ENCODE measurements around the gene SF3B6.

SF3B6 gene

DNA sequence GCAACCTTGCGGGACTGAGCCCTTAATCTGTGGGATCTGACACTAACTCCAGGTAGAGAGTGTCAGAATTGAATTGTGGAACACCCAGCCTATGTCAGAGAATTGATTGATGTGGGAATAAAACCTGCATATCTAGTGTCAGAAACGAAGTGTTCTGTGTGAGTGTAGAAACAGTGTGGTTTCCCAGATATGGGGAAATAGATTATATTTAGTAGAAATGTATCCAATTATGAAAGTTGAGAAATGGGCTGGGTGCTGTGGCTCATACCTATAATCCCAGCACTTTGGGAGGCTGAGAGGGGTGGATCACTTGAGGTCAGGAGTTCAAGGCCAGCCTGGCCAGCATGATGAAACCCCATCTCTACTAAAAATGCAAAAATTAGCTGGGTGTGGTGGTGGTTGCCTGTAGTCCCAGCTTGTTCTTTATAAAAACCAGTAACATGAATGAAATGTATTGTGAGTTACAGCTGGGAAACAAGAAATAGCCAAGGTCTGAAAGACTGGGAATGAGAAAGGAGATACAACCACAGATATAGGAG, 12.8 kb upstream of the SF3B6 start:
- peak; percentile 93 for DNase-seq

DNA sequence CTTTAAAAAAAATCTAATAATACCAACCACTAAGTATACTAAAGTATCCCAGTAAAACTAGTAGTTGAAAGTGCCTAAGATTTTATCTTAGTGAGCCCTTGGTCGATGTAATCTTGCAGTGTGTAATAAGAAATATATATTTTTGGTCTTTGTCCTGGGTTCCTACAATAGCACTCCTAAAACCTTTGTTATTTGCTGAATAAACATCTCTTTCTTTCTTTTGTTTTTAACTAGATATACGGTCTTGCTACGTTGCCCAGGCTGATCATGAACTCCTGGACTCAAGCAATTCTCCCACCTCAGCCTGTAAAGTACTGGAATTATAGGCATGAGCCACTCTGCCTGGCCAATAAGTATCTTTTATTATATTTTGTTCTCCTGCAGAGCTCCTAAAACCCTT, 10.9 kb upstream of the SF3B6 start:
- no peak for DNase-seq

DNA sequence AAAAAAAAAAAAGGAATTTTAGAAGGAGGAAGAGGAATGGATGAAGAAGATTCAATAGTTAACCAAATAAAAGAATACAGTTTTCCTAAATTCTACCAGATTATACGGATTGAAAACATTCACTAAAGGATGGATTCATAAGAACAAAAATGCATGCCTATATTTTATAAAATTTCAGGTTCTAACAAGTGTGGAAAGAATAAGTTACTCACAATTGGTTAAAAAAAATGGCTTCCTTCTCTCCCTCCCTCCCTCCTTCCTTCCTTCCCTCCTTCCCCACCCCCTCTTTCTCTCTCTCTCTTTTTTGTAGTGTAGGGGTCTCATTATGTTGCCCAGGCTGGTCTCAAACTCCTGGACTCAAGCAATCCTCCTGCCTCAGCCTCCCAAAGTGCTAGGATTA, 10.1 kb upstream of the SF3B6 start:
- DNase-seq: no peak

GRCh38 chr2:24085200-24085489, 9.0 kb upstream of the SF3B6 start:
- no peak for DNase-seq

GRCh38 chr2:24084386-24085199, 8.5 kb upstream of the SF3B6 start, which contains the start of gene TP53I3:
TSS of gene TP53I3 (minus strand) at chr2:24084834. CDS start at chr2:24084326, 508 bp downstream.
- peak; percentile 65 for DNase-seq

DNA sequence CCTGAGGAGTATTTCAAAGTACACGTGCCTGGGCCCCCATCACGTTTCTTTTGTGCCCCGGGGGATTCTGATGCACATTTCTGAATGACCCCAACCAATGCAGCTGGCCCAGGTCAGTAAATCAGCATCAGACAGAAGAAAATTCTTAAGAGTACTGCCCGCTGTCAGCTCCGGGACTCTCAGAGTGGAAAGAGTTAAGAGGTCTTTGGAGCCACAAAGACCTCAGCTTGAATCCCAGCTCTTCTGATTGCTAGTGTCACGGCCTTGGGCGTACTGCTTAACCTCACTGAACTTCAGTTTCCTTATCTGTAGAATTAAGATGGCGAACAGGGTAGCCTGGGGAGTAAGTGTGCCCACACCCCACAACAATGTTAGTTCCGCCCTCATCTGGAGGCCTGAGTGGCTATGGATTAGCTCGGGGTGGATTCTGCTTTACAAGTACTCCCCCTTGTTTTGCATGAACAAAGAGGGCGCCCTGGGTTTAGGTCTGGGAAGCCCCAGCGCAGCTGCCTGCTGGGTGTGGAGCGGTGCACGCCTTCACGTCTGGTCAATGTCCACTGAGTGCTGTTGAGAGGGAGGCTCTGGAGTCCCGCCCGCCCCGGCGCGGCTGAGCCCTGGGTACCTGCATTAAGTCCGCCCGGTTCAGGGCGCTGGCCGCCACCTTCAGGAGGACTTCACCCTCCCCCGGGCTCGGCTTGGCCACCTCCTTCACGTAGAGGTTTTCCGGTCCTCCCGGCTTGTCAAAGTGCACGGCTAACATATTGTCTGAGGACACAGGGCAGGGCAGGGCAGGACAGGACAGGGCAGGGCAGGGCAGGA, 7.7 kb upstream of the SF3B6 start:
- DNase-seq: peak; percentile 94

DNA sequence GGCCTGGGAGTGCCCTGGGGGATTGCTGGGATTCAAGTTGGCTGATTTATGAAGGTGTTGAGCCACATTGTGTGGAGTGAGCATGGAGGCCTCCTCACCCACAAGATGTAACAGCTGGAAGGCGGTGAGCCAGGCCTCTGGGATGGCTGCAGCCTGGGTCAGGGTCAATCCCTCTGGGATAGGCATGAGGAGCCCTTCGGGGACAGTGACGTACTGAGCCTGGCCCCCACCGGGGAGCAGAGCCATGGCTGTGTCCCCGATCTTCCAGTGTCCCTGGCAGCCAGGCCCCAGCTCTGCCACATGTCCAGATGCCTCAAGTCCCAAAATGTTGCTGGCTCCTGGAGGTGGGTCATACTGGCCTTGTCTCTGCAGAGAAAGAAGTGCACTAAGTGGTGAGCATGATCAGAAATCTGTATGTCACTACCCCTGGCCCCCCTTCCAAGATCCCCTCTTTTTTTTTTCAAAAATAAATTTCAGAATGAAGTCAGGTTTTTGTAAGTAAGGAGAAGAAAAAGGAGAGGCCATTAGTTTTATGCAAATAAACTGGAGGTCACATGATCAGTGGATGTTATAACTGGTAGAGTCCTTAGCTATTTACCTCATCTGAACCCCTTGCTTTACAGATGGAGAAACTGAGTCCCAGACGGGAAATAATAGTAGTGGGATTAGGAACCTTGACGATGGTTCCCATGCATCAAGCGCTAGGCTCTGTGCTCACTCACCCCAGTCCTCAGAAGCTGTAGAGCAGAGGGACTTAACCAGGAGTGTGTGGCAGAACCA, 6.9 kb upstream of the SF3B6 start:
- DNase-seq: no peak

DNA sequence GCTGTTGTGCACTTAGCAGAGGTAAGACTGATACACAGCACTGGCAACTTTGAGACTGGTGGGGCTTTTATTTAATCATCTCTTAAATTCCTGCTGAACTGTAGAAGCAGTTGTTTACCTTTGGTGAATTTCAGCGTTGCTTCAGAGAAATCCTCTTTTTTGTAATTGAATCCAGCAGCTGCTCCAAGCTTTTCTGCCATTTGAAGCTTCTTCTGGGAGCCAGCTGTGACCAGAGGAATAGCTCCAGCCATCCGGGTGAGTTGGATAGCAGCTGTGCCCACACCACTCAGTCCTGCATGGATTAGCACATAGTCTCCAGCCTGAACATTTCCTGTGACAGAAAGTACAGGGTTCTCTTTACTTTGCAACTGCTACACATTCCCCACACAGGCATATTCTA, 4.6 kb upstream of the SF3B6 start:
- DNase-seq: no peak

GRCh38 chr2:24077879-24078278, 1.8 kb upstream of the SF3B6 start:
- no peak for DNase-seq

- DNase-seq: no peak
Measured at GRCh38 chr2:24077535-24077877, 1.4 kb upstream of the SF3B6 start.

- DNase-seq: peak; percentile 33
Measured at GRCh38 chr2:24076849-24077534, 866 bp upstream of the SF3B6 start.

DNA sequence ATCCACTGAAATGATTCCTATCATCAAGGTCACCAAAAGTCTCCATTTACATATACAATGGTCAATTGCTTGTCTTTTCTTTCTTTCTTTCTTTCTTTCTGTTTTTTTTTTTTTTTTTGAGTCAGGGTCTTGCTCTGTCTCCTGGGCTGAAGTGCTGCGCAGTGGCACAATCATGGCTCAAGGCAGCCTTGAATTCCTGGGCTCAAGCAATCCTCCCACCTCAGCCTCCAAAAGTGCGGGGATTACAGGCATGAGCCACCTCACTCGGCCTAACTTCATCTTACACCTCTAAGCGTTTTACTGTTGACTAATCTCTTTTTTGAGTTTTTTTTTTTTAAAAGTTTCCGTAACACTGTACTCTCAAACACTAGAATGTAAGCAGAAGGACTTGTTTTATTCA, 867 bp downstream of the SF3B6 start:
- no peak for DNase-seq

DNA sequence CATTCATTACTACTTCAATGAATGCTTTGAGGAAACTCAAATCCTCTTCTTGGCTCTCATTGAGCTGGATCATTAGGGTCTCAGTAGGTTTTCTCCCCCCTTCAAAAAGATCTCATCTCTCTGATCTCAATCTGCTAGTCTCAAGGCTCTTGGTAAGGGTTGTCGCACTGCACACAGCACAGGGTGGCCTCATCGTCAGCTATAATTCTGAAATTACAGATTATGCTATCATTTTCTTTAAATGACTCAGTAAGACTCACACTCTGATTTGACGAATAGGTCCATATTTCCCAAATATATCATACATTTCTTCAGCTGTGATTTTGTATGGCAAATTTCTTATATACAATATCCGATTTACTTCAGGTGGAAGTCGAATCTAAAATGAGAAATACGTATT, 2.3 kb downstream of the SF3B6 start:
- DNase-seq: no peak

- DNase-seq: no peak
Measured at GRCh38 chr2:24072259-24072658, 3.9 kb downstream of the SF3B6 start.

- no peak for DNase-seq
Measured at GRCh38 chr2:24065341-24065740, 10.8 kb downstream of the SF3B6 start.

GRCh38 chr2:24058564-24059271, 17.4 kb downstream of the SF3B6 start:
- peak; percentile 42 for DNase-seq

DNA sequence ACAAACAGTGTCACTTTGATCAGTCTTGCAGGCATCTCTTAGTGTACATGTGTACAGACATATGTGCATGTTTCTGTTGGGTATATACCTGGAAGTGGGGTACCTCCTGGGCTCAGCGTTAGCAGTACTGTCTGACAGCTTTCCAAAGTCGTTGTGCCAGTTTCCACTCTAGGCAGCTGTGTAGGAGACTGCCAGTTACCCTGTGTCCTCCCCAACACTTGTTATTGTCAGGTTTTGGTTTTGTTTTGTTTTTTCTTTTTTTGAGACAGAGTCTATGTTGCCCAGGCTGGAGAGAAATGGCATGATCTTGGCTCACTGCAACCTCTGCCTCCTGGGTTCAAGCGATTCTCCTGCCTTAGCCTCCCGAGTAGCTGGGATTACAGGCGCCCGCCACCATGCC, 20.4 kb downstream of the SF3B6 start:
- no peak for DNase-seq

- DNase-seq: no peak
Measured at GRCh38 chr2:24054366-24055010, 21.6 kb downstream of the SF3B6 start.

DNA sequence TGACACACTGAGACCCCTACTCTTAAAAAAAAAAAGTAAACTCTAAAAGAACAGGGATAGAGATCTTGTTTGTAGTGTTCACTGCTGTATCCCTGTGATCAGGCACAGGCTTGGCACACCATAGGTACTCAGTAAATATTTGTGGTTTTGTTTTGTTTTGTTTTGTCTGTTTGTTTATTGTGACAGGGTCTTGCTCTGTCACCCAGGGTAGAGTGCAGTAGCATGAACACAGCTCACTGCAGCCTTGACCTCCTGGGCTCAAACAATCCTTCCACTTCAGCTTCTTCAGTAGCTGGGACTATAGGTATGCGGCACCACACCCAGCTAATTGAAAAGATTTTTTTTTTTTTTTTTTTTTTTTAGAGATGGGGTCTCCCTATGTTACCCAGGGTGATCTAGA, 23.2 kb downstream of the SF3B6 start:
- no peak for DNase-seq

DNA sequence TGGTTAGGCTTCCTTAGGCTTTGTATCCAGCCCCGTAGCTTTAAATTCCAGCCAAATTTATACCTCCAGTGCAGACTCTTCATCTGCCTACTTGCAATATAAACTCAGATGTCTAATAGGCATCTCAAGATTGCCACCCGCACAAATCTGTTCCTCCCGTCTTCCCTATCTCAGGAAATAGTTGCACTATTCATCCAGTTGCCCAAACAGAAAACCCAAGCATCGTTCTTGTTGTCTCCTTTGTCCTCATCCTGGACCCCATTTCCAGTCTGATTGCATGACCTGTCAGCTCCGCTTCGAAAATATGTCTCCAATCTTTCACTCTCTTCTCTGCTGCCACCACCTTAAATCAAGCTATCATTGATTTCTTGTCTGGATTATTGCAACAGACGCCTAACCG, 24.3 kb downstream of the SF3B6 start:
- no peak for DNase-seq
